ENCODE data around the gene EXOSC7. TPM values are rescaled to one million over a fixed set of nuclear protein-coding genes. Genes with fewer than 3 reads are reported as not detected.

EXOSC7 gene
- polyA plus RNA-seq, 1 of the 3 experiments (the other 2 are of a cell fraction) = 83.5 TPM

GRCh38 chr3:45010811-45011333, 34.8 kb downstream of the EXOSC7 start (continued):
- no peak for TF ChIP-seq REST (IDR thresholded peaks at IDR 0.05; ENCODE audit: low read depth, low read length)
- no peak for TF ChIP-seq ELF1 (IDR thresholded peaks at IDR 0.05)
- TF ChIP-seq FOXJ3 (CRISPR knock-in tag; IDR thresholded peaks at IDR 0.05) = no peak
- TF ChIP-seq TCF12 (IDR thresholded peaks at IDR 0.05) = peak; percentile 79
- TF ChIP-seq CHD2 (IDR thresholded peaks at IDR 0.05; ENCODE audit: low read length, partially characterized antibody) = no peak
- peak; percentile 45 to 64; a peak in 3 of 4 replicates for TF ChIP-seq EP300 (IDR thresholded peaks at IDR 0.05; ENCODE audit: borderline replicate concordance in 1 of 2, low read depth in 1 of 2, low read length in 1 of 2)
- TF ChIP-seq, protein P1, sequence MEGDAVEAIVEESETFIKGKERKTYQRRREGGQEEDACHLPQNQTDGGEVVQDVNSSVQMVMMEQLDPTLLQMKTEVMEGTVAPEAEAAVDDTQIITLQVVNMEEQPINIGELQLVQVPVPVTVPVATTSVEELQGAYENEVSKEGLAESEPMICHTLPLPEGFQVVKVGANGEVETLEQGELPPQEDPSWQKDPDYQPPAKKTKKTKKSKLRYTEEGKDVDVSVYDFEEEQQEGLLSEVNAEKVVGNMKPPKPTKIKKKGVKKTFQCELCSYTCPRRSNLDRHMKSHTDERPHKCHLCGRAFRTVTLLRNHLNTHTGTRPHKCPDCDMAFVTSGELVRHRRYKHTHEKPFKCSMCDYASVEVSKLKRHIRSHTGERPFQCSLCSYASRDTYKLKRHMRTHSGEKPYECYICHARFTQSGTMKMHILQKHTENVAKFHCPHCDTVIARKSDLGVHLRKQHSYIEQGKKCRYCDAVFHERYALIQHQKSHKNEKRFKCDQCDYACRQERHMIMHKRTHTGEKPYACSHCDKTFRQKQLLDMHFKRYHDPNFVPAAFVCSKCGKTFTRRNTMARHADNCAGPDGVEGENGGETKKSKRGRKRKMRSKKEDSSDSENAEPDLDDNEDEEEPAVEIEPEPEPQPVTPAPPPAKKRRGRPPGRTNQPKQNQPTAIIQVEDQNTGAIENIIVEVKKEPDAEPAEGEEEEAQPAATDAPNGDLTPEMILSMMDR (IDR thresholded peaks at IDR 0.05) = no peak
- no peak for TF ChIP-seq FOXM1 (IDR thresholded peaks at IDR 0.05; ENCODE audit: low read depth)
- no peak for TF ChIP-seq MEF2A (IDR thresholded peaks at IDR 0.05; ENCODE audit: borderline replicate concordance, low read depth)
- TF ChIP-seq GATA2 (CRISPR knock-in tag; IDR thresholded peaks at IDR 0.05) = no peak
- TF ChIP-seq, protein P2, sequence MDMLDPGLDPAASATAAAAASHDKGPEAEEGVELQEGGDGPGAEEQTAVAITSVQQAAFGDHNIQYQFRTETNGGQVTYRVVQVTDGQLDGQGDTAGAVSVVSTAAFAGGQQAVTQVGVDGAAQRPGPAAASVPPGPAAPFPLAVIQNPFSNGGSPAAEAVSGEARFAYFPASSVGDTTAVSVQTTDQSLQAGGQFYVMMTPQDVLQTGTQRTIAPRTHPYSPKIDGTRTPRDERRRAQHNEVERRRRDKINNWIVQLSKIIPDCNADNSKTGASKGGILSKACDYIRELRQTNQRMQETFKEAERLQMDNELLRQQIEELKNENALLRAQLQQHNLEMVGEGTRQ (IDR thresholded peaks at IDR 0.05; ENCODE audit: borderline replicate concordance, low read depth, low read length) = no peak
- TF ChIP-seq, protein P3, sequence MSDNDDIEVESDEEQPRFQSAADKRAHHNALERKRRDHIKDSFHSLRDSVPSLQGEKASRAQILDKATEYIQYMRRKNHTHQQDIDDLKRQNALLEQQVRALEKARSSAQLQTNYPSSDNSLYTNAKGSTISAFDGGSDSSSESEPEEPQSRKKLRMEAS (IDR thresholded peaks at IDR 0.05; ENCODE audit: low read depth) = peak; percentile 75
- TF ChIP-seq SIN3A (IDR thresholded peaks at IDR 0.05; ENCODE audit: borderline replicate concordance, low read depth, low read length) = peak; percentile 24
- no peak for TF ChIP-seq EZH2phosphoT487 (IDR thresholded peaks at IDR 0.05; ENCODE audit: borderline replicate concordance, low read depth)
- 0 out of 2 replicates have a peak, but pooled peaks have one; percentile 26 for TF ChIP-seq RXRA (IDR thresholded peaks at IDR 0.05; ENCODE audit: borderline replicate concordance, low read depth)
- no peak for TF ChIP-seq NRF1 (IDR thresholded peaks at IDR 0.05; ENCODE audit: low read depth, low read length)
- TF ChIP-seq RAD21 (IDR thresholded peaks at IDR 0.05; ENCODE audit: low read length) = no peak
- TF ChIP-seq MXI1 (IDR thresholded peaks at IDR 0.05; ENCODE audit: low read depth, low read length) = peak; percentile 45; the same call in 1 of the 2 replicates
- TF ChIP-seq NFIC (IDR thresholded peaks at IDR 0.05; ENCODE audit: borderline replicate concordance) = peak; percentile 49; the same call in 1 of the 2 replicates
- TF ChIP-seq POLR2AphosphoS5 (IDR thresholded peaks at IDR 0.05; ENCODE audit: low read depth, low read length) = peak; percentile 25; the same call in 1 of the 2 replicates
- TF ChIP-seq FOSL2 (IDR thresholded peaks at IDR 0.05; ENCODE audit: borderline replicate concordance, low read depth) = peak; percentile 69; the same call in 1 of the 2 replicates
- no peak for TF ChIP-seq SMC3 (IDR thresholded peaks at IDR 0.05; ENCODE audit: low read depth, low read length)
- TF ChIP-seq USF1 (IDR thresholded peaks at IDR 0.05; ENCODE audit: borderline replicate concordance, low read depth) = no peak
- no peak for TF ChIP-seq RFX5 (IDR thresholded peaks at IDR 0.05; ENCODE audit: low read length)
- TF ChIP-seq YY1 (IDR thresholded peaks at IDR 0.05; ENCODE audit: low read depth) = no peak
